Gastroesophageal sphincter (tissue), 3 donors: ENCODE measurements around the gene VENTX.

Experiments
- EP300 ChIP-seq: sonication (generic); formaldehyde crosslinking; IDR thresholded peaks from one replicate; pipeline ENCODE4 v1.6.1; 2017; ENCODE audit warnings: antibody characterized with exemption, mild to moderate bottlenecking
- POLR2A ChIP-seq, 2 donors: fragments of 450-650 bp; IDR thresholded peaks; one replicate each; pipeline ENCODE4 v1.6.1; 2017; ENCODE audit warnings: antibody characterized with exemption in 2 of 2, mild to moderate bottlenecking in 2 of 2, moderate library complexity in 1 of 2
- TF ChIP-seq, protein P1 (sequence below), 4 experiments: fragments of 200-600 bp in 2 of 4; fragments of 450-650 bp in 2 of 4; sonication (generic) in 1 of 4; IDR thresholded peaks; one replicate each; pipeline ENCODE4 v1.5.1; 2017 to 2019; ENCODE audit warnings: antibody characterized with exemption in 4 of 4, mild to moderate bottlenecking in 2 of 4, moderate library complexity in 2 of 4

- TF ChIP-seq, protein P1, sequence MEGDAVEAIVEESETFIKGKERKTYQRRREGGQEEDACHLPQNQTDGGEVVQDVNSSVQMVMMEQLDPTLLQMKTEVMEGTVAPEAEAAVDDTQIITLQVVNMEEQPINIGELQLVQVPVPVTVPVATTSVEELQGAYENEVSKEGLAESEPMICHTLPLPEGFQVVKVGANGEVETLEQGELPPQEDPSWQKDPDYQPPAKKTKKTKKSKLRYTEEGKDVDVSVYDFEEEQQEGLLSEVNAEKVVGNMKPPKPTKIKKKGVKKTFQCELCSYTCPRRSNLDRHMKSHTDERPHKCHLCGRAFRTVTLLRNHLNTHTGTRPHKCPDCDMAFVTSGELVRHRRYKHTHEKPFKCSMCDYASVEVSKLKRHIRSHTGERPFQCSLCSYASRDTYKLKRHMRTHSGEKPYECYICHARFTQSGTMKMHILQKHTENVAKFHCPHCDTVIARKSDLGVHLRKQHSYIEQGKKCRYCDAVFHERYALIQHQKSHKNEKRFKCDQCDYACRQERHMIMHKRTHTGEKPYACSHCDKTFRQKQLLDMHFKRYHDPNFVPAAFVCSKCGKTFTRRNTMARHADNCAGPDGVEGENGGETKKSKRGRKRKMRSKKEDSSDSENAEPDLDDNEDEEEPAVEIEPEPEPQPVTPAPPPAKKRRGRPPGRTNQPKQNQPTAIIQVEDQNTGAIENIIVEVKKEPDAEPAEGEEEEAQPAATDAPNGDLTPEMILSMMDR (IDR thresholded peaks at IDR 0.05) = no peak
- no peak for TF ChIP-seq POLR2A (IDR thresholded peaks at IDR 0.05)
- TF ChIP-seq EP300 = no peak
Observed at GRCh38 chr10:133231244-133231945, 6.3 kb upstream of the VENTX start.
